ENCODE data around the gene ODF2L.

DNA sequence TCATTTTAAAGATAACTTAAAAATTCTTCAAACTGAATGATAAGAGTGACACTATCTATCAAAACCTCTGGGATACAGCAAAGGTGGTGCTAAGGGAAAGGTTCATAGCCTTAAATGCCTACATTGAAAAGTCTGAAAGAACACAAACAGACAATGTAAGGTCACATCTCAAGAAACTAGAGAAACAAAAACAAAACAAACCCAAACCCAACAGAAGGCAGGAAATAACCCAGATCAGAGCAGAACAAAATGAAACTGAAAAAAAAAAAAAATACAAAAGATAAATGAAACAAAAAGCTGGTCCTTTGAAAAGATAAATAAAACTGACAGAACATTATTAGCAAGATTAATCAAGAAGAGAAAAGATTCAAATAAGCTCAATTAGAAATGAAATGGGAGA is 6.8 kb downstream of the ODF2L start:
- TF ChIP-seq, protein P1, sequence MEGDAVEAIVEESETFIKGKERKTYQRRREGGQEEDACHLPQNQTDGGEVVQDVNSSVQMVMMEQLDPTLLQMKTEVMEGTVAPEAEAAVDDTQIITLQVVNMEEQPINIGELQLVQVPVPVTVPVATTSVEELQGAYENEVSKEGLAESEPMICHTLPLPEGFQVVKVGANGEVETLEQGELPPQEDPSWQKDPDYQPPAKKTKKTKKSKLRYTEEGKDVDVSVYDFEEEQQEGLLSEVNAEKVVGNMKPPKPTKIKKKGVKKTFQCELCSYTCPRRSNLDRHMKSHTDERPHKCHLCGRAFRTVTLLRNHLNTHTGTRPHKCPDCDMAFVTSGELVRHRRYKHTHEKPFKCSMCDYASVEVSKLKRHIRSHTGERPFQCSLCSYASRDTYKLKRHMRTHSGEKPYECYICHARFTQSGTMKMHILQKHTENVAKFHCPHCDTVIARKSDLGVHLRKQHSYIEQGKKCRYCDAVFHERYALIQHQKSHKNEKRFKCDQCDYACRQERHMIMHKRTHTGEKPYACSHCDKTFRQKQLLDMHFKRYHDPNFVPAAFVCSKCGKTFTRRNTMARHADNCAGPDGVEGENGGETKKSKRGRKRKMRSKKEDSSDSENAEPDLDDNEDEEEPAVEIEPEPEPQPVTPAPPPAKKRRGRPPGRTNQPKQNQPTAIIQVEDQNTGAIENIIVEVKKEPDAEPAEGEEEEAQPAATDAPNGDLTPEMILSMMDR (IDR thresholded peaks at IDR 0.05), result no peak
- TF ChIP-seq POLR2AphosphoS5 (IDR thresholded peaks at IDR 0.05), result no peak
- no peak for TF ChIP-seq POLR2A (IDR thresholded peaks at IDR 0.05)
